HK-2 (cell line): ENCODE measurements around the gene TMEM154.

Source experiments
- DNase-seq: peaks from one replicate; pipeline ENCODE4 v3.0.0-alpha.2; 2018; ENCODE audit not compliant: unreplicated experiment

The TMEM154 gene

DNA sequence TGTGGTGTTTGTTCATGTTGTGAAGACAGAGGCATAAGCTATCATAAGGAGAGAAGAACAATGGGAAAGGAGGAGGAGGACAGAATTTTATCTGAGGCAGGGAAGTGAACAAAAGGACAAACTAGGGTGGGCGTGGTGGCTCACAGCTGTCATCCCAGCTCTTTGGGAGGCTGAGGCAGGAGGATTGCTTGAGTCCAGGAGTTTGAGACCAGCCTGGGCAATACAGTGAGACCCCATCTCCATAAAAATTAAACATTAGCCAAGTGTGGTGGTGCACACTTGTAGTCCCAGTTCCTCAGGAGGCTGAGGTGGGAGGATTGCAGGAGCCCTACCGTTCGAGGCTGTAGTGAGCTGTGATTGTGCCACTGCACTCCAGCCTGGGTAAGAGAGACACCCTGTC, 49.9 kb downstream of the TMEM154 start:
- DNase-seq: no peak

DNA sequence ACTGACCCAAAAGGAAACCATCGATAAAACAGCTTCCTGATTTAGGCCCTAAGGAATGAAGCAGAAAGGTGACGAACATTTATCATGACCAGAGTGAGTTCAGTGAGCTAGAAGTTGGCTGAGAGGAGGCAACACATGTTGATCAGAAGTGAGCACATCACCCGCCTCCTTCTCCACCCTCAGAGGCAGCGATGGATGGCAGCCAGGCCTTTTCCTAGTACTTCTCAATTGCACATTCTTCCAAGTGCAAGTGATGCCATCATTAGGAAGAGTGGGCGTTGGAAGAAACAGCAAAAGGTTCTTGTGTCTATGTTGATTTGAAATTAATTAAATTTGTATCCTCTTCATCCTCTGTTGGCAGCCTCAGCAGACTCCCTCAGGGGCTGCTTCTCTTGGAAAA, 51.7 kb downstream of the TMEM154 start:
- DNase-seq: no peak

DNA sequence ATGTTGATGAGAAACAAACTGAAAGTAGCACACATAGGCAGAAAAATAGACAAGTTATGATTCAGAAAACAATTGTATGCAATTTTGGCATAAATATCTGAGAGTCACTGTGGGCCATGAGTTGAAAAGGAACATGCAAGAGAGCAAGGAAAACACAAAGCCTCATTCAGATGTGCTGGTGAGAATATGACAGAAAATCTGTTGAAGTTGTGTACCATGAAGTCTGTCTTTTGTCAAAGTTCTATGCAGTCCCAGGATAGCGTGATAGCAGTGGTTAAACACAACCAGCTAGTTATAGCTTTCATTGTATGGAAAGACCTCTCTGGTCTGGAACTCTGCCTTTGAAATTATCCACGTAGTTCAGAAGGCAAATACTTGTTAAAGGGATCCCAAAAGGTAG, 53.0 kb downstream of the TMEM154 start:
- no peak for DNase-seq

DNA sequence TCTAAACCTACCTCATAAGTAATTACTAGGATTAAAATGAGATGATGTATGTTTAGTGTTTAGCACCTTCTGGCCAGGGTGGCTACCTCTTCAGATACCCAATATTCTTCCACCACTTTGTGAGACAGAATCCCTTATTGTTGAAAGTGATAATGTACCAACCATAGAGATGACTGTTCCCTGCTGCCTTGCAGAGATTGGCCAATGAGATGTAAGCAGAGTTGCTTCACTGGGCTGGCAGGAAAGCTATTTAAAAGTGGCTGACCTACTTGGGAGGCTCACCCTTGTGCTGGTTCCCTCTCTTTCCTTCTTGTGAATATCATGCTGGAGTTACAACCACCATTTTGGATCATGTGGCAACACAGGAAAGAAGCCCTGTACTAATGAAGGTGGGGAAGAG, 58.9 kb downstream of the TMEM154 start:
- no peak for DNase-seq

DNA sequence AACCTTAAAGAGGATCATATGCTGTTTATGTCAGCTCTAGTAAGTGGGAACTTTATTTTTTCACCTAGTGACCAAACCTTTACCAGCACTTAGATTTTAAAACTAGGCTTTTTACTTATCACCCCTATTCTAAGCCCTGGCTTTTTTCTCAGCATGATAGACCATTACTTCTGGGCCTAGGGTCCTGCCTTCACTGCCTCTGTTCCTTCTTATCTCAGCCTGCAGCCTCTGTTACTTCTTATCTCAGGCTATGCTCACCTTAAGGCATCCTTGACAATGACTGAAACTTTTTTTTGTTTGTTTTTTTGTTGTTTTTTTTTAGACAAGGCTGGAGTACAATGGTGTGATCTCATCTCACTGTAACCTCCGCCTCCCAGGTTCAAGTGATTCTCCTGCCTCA, 59.6 kb downstream of the TMEM154 start:
- DNase-seq: no peak

DNA sequence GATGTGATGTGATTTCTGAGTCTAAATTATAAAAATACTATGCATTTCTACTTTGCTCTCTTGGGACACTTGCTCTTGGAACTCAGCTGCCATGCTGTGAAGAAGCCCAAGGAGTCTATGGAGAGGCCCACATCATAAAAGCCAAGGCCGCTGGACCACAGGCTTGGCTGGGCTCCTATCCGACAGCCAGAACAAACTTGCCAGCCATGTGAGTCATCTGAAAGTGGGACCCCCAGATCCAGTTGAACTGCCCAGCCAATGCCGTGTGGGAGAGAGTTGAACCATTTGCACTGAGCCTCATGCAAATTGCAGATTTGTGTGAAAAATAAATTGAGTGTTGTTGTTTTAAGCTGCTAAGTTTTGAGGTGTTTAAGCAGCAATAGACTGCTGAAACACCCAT, 60.2 kb downstream of the TMEM154 start:
- DNase-seq: no peak

DNA sequence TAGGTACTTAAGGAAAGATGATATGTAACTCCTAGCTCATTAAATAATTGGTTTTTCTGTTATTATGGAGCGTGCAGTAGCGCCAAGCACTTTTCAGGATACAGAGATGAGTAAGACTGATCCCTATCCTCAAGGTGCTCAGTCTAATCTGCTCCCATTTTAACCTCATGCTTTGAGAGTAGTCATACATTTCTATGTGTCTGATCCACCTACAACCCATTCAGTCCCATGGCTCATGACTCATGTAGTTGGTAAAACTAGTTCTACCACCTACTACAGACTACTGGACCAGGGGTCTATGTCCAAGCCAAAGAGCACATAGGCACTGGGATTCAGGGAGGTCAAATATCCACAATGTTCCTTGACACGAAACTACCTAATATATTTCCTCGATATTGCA, 60.8 kb downstream of the TMEM154 start:
- no peak for DNase-seq

DNA sequence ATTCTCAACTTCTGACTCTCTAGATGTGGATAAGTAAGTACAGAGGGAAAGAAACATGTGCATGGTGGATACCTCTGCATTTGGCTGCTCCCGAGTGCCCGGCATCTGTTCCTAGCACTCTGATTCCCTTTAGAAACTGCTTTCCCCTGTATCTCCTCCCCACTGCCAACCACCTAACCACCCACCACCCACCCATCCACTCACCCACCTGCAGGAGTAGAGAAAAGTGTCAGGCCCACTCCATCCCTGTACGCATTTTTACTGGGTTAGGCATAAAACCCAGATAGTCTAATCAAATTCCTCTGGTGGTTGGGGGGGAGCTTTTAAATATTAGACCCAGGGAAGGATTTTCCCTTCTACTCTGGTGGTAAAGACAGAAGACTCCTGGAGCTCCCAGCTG, 63.0 kb downstream of the TMEM154 start:
- no peak for DNase-seq

DNA sequence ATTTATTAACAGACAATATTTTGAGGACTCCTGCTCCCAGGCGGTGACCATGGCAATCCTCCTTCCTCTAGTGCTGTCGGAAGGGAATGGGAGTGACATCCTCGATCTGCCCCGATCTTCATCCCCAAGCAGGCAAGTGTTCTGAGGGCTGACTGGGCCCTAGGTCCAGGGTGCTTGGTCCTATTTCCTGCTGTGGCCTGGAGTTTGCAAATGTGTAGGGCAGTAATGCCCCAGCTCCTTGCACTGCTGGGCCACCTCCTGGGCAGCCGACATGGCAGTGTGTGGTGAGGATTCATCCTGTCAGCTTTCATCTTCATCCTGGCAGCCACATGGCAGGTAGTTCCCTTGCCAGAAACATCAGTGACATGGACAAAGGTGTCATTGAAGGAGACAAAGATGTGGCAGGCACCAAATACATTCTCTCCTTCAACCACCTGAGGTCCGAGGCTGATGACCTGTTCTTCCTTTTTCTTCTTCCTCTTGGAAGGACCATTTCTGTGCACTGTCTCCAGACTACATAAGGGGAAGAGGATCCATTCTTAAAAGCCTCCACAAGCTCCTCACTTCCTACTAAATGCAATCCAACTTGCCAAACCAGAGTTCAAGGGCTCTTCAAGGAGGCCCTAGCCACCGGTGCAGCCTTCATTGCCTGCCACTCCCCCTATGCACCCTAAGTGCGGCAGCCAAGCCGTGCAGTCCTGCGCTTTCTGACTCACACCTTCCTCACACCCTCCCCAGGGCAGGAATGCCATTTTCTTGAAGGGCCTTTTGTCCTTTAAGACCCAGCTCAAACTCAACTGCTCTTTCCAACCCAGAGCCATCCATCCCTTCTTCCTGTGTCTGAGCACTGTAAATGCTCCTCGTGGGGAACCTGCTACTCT, 65.7 kb downstream of the TMEM154 start:
- no peak for DNase-seq

DNA sequence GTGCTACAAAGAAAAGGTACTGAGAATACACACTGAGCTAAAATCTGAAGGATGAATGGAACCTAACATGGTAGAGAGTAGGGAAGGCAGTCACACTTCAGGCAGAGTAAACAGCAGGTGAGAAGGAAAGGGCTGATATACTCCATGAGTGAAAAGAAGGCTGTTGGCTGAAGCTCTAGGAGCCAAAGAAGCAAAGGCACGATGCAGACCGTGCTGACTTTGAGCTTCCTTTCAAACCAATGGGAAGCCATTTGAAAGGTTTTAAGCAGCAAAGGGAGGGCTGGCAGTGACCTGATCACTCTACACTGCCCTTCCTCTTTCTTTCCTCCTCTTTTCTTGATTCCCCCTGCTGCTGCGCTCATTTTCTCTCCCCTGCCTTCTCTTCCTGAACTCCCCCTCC, 66.4 kb downstream of the TMEM154 start:
- no peak for DNase-seq

DNA sequence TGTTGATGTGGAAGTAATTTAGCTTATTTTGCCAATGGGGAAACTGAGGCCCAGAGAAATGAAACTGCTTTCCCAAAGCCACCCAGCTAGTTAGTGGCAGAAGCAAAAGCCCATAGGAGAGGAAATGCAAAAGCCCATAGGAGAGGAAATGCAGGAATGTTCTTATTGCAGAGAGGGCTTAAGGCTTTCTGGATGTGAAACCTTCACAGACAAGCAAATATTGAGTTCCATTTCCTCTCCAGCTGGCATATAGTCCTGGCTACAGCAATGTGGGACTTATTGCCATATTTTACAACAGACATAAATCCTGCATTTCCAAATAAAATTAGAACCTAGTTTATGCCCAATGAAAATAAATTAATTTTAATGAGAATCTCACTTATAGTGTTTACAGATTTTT, 69.7 kb downstream of the TMEM154 start:
- DNase-seq: no peak

DNA sequence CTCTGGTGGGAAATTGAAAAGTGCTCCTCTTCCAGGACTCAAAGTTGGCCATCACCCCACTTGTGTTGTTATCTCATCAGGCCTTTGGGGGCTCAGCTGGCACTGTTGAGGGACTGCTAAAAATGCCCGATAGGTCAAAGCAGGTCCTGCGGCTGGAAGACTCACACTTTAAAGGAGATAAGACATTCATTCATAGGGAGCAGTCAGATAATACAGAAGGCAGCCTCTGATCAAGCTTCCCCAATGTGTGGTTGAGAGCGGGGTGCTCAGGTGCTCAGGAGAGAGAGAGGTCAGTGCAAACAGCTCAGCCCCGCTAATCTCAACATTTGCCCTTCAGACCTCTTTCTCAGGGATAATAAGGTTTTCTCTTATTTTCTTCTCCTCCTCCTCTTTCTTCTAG, 70.3 kb downstream of the TMEM154 start:
- no peak for DNase-seq

DNA sequence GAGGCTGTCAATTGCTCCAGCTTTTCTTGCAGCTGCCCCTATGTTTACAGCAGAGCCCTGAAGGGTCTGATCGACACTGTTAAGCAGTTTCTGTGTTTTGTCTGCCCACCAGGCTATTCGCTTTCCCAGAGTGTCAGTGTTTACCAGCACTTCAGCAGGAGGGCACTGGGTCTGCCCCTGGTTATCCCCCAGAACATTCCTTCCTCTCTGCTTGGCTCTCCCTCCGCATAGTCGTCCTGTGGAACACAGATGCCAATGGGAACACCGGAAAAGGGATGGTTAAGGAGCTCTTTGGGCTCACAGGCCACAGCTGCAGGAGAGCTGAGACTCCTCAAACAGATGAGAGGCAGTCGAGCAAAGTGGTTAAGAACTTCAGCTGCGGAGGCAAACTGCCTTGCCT, 72.6 kb downstream of the TMEM154 start:
- no peak for DNase-seq

DNA sequence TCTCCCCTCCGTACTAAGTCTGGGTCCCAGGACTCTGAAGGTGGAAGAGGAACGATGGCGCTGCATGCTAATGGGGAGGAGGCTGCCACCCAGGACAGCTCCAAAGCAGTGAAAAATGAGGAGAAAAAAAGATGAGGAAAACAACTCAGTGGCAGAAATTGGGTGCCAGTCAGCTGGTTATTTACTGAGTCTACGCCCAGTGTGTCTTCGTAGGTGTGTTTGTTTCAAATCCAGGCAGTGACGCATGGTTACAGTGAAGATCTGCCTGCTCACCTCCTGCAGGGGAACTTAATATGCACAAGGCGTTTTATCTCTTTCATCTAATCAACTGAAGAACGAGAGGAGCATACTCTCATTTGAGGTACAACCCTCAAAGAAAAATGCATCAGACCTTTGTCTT, 73.0 kb downstream of the TMEM154 start:
- DNase-seq: no peak

DNA sequence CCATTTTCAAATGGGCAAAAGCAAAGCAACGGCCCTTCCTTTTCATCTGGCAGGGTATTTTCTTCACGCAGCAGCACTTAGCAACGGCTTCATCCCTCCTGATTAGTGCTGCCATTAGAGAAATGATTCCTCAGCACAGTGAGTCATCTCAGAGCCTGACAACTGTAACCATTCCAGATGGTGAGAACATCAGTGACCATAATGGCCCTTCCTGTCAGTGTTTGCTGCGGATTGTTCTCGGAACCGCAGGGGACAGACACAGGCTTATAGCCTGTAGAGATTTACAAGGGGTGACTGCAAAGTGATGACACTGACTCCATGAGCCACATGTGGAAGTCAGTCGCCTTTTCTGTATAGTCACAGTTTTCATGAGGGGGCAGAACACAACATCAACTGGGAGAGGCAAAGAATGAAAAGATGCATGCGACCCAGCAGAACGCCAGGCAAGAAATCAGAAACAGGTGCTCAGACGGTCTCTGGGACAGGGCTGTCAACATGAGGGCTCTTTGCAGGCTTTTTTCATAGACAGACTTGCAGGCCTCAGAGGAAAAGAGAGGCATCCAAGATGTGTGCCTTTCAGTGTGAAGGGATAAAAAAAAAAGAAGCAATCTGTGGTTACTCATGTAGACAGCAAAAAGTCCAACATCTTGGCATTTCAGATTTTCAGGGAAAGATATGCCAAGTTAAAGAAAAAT, 74.0 kb downstream of the TMEM154 start:
- no peak for DNase-seq

DNA sequence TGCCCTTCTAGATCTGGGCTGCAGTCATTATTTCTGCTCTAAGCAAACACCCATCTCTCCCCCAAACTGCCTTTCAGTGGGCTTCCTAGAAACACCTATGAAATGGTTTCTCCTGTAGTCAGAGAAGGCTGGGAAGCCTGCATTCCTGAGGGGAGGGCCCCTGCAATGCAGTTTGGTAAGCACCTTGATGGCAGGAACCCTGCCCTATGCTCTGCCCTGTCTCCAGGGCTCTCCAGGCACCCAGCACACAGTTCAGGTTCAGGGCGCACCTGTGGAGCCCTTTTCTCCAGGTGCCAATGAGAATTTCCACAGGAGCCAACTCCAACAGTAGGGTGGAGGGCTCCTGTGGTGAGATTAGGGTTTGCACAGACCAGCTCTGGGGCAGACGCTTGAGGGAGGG, 74.8 kb downstream of the TMEM154 start:
- no peak for DNase-seq

DNA sequence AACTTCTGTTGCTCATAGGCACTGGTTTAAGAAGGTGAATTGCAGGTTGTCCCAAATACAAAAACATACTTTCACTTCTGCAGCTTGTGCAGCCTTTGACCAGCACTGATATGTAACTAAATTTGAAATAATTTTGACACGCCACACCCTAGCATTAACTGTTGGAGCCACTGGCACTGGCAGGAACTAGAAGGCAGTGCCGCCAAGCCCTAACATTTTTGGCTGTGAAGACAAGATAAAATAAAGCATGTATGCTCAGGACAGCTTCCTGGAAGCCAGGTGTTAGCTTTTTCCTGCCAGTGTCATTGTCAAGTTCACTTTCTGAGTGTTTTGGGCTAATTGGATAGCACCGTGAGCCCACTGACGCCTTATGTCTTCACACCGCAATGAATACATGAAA, 78.6 kb downstream of the TMEM154 start:
- no peak for DNase-seq

DNA sequence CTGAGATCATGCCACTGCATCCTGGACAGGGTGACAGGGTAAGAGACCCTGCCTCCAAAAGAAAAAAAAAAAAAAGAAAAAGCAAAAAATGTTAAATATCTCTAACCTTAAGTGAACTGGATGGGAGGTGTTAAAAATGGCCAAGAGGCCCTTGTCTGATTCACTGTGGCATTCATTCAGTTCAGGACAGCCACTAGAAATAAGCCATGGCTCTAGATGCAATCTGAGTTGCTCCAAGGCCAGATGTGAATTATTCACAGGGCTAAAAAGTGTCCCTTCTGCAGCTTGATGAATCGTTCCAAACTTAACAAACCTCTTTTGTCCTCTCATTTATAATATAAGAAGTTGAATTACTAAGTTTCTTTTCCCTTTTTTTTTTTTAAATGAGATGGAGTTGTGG, 80.2 kb downstream of the TMEM154 start:
- no peak for DNase-seq

DNA sequence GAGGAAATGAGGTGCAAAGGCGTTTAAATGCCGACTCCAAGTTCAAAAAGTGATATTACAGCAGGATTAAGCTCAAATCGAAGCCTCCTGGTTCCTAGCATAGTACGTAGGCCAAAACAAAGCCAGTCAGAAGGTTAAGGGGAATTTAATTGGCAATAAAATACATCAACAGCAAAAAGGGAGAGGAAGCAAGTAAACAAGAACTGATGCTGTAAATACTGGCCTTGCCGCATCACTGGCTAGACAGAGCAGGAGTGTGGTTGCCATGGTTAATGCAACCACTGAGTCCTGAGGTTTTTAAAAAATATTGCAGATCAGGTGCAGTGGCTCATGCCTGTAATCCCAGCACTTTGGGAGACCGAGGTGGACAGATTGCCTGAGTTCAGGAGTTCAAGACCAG, 80.7 kb downstream of the TMEM154 start:
- no peak for DNase-seq

DNA sequence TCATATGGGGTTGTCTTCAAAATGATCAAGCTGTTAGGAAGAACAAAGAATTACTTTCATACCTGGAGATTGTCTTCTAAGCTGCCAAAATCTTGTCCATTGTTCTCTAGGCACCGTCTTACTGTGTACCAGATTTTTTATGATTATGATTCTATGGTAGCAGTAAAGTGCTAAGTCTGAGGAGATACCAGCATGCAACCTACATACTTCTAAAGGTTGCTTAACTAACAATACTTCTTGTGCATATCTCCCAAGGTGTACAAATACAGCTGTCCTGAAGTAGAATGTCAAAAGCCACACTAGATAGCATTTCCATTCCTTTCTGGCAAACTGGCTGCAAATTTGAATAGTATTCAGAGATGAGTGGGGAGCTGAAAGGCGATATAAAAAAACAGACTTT, 81.3 kb downstream of the TMEM154 start:
- DNase-seq: no peak

DNA sequence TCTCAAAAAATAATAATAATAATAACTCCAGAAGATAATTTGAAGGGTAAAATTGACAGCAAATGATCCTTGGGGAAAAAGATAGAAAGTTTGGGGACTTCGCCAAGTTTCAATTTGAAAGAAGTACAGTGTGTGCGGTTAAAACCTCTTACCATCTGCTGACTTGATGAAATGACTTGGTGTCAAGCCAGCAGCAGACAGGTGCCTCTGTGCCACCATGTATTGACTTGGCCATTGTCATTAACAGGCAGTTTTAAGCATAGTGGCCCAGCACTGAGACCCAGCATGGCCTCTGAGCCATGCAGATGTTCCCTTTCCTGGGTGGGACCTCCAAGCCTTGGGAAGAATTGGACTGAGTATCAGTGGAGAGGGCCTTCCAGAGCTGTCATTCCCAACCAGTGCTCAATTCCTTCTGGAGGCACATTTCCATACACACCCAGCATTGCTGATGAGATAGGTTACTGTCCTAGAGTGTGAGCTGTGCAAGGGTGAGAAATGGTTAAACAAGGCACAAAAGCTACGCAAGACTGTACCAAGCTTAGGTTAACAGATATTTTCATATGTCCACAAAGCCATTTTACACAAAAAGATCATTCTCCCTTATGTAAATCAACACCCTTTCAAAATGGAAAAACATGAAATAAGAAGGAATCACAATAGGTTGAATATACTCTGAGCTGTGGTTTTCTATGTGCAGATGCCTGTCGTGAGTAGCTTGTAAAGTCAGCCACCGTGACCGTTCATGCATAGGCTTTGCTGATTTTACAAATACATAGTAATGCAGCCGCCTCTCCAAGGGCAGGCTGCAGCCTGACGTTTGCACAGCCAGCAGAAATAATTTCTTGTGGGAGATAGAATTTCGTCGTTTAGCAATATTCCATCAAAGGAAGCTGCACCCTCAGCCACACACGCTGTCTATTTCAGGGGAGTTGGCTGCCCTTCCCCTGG, 84.5 kb downstream of the TMEM154 start:
- DNase-seq: peak; percentile 37

DNA sequence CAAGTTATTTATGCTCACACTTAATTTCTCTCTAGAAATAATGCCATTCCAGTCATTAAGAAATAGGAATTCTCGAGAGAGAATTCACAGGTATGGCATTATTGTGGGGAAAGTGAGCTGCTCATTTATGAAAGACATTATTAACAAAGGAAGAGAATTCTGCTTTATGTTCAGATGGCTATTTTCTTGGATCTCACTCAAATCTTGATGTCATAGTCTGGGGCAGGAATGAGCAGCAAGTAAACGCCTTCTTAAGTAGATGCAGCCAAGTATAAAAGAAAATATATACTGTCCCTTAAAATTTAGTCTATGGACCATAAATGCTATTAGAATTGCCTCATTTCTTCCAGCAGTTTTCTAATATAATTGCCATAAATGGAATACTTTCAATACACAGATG, 85.7 kb downstream of the TMEM154 start:
- no peak for DNase-seq
